Rectal smooth muscle tissue (tissue), 1 donor: ENCODE results near the gene CHD6.

Source experiments
- H3K27ac ChIP-seq: one replicate; pipeline ENCODE4 v1.7.0; 2013; ENCODE audit warnings: low read depth, low read length, inconsistent platforms
- H3K27me3 ChIP-seq: one replicate; pipeline ENCODE4 v1.7.0; 2013; ENCODE audit warnings: low read length; ENCODE audit not compliant: control insufficient read depth, insufficient read depth
- H3K36me3 ChIP-seq: one replicate; pipeline ENCODE4 v1.7.0; 2013; ENCODE audit warnings: low read length; ENCODE audit not compliant: control insufficient read depth, insufficient read depth
- H3K4me1 ChIP-seq: one replicate; pipeline ENCODE4 v1.7.0; 2013; ENCODE audit warnings: low read length; ENCODE audit not compliant: control insufficient read depth, insufficient read depth
- H3K4me3 ChIP-seq: one replicate; pipeline ENCODE4 v1.7.0; 2013; ENCODE audit warnings: low read length
- H3K9ac ChIP-seq: one replicate; pipeline ENCODE4 v1.7.0; 2013; ENCODE audit warnings: low read length

The CHD6 gene

DNA sequence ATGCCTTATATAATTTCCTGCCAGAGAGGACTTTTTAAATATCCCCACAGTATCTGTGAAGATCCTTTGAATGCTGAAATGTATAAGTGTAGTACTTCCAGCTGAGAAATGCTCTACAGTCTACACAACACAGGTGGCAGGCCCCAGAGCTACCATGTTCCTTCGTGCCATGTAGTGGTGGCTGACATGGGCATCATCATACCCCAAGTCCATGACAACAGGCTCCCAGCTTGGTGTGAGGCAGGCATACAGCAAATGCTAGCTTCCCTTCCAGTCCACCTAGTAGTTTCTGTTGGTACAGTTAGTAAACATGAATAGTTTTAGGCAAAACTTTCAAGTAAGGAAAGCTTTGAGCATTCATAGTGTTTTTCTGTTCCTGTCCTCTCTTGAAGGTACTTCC lies 190.3 kb downstream of the CHD6 start:
- Histone ChIP-seq H3K36me3 (peaks cover 8% of the 10 kb centered on the region), H3K4me1 (no peaks in the 10 kb centered on the region), H3K4me3 (no peak overlapping the region), H3K27ac (no peak overlapping the region), H3K9ac (no peak overlapping the region), H3K27me3 (no peaks in the 10 kb centered on the region)

DNA sequence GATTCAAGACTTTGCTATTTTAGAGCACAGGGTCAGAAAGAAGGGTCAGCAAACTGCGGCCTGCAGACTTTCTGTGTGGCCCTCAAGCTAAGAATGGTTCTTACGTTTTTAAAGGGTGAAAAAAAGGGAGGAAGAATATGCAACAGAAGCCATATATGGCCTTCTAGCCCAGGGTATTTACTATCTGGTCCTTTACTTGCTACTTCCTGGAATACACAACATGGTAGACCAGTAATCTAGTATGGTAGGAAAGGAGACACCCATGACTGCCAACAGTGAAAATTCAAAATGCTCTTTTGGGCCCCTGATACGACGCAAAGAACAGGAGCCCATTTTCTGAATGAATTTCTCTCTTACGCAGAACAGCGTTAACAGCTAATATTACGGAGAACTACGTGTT lies 191.2 kb downstream of the CHD6 start:
- Histone ChIP-seq H3K4me3 (no peak overlapping the region), H3K36me3 (peaks cover 12% of the 10 kb centered on the region), H3K27ac (no peak overlapping the region), H3K4me1 (no peaks in the 10 kb centered on the region), H3K9ac (no peak overlapping the region), H3K27me3 (no peaks in the 10 kb centered on the region)

DNA sequence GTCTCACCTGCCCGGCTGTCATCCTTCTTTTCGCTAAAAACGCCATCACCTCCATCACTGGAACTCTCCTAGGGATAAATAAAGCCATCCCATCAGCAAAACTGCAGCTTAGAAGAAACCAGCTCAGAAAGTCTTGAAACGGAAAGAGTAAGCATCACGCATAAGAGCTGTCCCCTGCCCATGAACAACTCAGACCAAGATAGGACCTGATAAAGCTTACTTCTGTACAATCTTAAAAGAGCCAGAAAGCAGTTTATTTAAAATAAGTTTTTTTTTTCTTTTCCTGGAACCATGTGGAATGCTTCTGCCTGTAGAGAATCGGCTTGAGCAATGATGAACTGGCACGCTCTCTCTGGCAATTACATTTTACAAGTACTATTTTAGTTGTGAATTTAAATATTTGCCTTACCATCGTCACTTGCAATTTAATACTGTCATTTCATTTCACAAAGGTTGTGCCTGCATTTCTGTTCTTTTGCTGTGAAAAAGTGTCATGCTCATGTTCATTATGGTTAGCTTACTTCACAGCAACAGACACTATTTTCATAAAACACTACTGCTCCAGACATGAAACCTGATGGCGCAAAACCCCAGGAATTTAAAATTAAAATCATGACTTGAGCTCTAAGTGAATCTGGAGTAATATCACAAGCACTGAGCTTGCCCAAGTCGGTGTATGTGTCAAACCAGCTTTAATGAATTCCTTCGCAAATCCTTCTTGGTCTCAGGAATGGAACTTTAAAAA lies 191.9 kb downstream of the CHD6 start:
- Histone ChIP-seq H3K27ac (no peak overlapping the region), H3K9ac (no peak overlapping the region), H3K27me3 (no peaks in the 10 kb centered on the region), H3K36me3 (peaks cover 17% of the 10 kb centered on the region), H3K4me3 (no peak overlapping the region), H3K4me1 (no peaks in the 10 kb centered on the region)

DNA sequence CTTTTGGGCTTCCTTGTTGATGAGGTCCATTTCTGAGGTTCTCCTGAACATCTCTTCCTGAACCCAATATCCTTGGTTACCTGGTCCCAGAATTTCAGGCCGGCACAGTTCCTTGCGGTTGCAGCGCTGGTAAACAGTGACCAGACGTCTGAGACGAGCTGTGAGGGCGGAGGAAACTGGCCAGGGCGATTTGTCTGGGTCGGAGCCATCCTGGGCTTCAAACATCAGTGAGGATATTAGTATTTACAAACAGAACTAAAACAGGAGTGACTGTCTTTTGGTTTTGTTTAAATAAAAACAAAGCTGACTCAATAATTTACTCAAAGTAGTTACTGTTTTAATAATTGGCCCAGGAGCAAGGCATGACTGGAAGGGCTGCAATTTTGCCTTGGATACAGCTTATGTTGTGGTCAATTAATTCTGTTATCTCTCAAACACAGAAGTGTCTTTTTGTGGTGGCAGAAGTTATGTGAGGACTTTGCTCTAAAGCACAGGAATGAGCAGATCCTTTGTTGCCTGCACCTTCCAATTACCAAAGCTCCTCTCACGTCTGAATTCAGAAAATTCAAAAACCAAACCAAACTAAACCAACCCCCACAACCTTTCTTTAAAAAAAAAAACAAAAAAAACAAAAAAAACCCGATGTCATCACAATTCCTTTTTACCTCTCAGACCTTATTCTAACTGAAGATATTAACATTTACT lies 192.8 kb downstream of the CHD6 start:
- Histone ChIP-seq H3K4me1 (no peaks in the 10 kb centered on the region), H3K27ac (no peak overlapping the region), H3K27me3 (no peaks in the 10 kb centered on the region), H3K9ac (no peak overlapping the region), H3K36me3 (peaks cover 25% of the 10 kb centered on the region), H3K4me3 (no peak overlapping the region)

DNA sequence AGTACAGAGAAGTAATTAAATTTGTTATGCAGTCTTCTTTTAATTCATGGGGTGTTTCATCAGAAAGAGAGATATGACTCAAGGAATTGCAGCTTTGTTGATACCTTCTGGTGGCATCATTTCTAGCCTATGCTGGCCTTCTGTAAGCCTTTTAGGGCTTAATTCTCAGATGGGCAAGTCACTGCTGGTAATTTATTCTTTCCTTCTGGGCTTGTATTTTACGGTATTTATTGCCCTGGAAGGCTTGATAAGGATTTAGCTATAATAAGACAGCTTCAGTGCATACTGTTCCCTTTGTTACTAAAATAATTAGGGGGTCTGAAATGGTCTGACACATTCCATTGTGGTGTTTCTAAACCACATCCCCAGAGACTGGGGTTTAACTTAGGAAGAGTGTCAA lies 193.6 kb downstream of the CHD6 start:
- H3K4me3 ChIP-seq = no peak overlapping the region
- H3K9ac ChIP-seq = no peak overlapping the region
- no peaks in the 10 kb centered on the region for H3K4me1 ChIP-seq
- peaks cover 25% of the 10 kb centered on the region for H3K36me3 ChIP-seq
- H3K27ac ChIP-seq = no peak overlapping the region
- no peaks in the 10 kb centered on the region for H3K27me3 ChIP-seq

DNA sequence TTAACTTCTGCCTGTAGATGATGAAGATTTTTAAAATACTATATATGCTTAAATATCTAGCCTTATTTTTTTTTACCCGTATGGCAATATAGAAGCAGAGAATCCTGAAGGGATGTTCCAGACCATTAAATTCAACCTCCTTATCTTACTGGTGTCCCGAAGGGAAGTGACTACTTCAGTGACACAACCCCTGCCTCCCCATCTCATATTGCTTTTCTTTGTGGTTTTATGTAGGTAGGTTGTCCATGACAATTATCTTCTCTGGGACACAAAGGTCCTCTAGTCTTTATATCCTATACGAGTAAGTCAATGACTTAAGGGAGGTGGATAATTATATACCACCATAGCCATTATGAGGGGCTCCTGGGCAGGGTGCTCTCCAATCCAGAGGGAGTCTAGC lies 194.2 kb downstream of the CHD6 start:
- no peak overlapping the region for H3K4me3 ChIP-seq
- H3K27me3 ChIP-seq = no peaks in the 10 kb centered on the region
- H3K4me1 ChIP-seq = no peaks in the 10 kb centered on the region
- H3K9ac ChIP-seq = no peak overlapping the region
- H3K36me3 ChIP-seq = peaks cover 25% of the 10 kb centered on the region
- H3K27ac ChIP-seq = no peak overlapping the region

DNA sequence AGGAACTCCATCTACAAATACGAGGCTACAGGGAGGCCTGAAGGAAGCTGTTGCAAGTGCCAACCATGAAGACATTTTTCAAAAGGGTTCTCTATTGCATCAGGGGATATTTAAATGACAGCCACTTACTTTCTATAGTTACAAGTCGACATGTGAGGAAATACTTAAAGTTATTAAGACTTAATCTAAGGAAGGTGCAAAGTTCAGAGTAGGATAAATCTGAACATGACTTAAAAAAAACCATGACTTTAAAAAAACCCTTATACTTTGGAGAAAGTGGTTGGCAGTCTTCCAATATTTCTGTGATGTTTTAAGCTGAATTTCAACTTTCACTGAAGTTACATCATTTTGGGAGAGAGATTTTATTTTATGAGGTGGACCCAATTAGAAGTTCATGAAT lies 195.2 kb downstream of the CHD6 start:
- no peak overlapping the region for H3K4me3 ChIP-seq
- peaks cover 34% of the 10 kb centered on the region for H3K36me3 ChIP-seq
- no peak overlapping the region for H3K9ac ChIP-seq
- H3K27ac ChIP-seq = no peak overlapping the region
- H3K27me3 ChIP-seq = no peaks in the 10 kb centered on the region
- H3K4me1 ChIP-seq = no peaks in the 10 kb centered on the region

DNA sequence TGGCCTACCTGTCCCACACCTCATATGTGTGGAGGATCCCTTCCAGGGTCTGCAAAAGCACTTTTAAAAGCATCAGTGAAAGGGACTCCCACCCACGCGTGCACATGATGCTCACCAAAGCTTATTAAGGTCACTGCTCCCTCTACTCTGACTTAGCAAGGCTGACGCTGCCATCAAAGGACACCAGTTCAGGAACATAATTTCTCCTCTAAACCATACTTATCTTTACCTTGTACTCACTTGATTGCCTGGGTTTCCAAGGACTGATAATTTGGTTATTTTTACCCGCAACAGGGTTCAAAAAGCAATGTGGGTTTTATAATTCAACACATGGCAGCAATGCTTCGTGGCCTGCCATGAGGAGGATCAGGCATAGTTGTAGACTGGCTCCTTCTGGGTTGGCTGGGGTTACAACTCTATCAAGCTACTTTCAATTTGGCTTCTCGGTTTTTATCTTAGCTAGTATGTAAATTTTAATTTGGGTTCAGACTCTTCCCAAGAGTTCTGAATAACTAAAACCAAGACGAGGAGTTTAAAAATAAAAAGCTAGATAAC lies 199.4 kb downstream of the CHD6 start:
- no peak overlapping the region for H3K9ac ChIP-seq
- no peaks in the 10 kb centered on the region for H3K4me1 ChIP-seq
- H3K27me3 ChIP-seq = no peaks in the 10 kb centered on the region
- H3K36me3 ChIP-seq = peaks cover 55% of the 10 kb centered on the region
- H3K4me3 ChIP-seq = no peak overlapping the region
- no peak overlapping the region for H3K27ac ChIP-seq

DNA sequence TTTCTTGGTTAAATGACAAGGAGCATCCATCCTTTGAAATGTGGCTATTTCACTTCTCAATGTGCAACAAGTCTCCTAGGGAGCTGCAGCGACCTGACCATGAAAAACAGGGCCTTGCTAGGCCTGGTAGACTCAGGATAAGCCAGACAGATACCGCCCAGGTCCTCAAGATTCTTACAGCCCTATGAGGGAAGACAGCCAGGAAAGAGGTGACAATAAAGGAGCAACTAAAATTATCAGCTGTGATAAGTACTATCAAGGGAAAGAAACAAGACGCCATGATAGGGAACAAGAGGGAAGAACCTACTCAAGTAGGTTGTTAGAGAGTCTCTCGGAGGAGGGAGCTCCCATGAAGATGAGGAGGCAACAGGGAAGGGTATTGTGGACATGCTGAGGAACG lies 200.1 kb downstream of the CHD6 start:
- Histone ChIP-seq H3K36me3 (peaks cover 57% of the 10 kb centered on the region), H3K4me3 (no peak overlapping the region), H3K9ac (peak overlapping the region; percentile 6), H3K4me1 (no peaks in the 10 kb centered on the region), H3K27ac (no peak overlapping the region), H3K27me3 (no peaks in the 10 kb centered on the region)

DNA sequence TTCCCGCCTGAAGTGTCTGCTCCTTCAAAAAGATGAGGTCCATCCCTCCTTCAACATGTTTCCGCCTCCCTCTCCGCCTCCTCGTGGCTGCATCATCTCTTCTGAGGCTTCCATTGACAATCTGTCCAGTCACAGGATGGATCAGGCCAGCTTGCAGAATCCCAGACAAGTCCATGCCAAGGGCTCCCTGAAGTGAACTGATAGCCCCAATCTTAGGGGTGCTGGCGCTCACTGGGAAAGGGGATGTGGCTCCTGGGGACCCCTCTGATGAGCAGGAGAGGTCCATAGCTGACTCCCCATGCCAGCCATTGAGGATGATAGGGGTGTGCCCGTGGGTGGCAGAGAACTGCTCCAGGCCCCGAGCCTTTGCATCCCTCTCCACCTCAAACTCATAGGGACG lies 203.0 kb downstream of the CHD6 start:
- Histone ChIP-seq H3K27me3 (no peaks in the 10 kb centered on the region), H3K4me3 (no peak overlapping the region), H3K9ac (no peak overlapping the region), H3K36me3 (peaks cover 47% of the 10 kb centered on the region), H3K4me1 (no peaks in the 10 kb centered on the region), H3K27ac (no peak overlapping the region)

DNA sequence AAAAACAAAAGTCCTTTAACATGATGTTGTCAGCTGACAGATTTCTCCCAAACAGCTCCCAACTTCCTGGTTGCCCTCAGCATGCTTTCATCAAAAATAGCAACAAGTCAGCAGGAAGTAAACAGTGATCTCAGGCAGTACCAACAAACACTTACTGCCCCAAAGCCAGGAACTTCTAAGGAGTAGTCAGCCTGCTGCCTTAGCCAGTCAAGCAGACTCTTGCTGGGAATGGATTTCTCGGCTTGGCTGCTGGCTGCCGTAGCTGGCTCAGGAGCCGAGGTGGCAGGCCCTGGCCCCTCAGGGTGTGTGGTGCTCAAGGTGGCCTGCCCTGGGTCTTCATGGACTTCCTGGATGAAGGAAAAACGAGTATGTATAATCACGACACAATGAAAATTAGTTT lies 205.0 kb downstream of the CHD6 start:
- H3K27me3 ChIP-seq = no peaks in the 10 kb centered on the region
- no peaks in the 10 kb centered on the region for H3K4me1 ChIP-seq
- no peak overlapping the region for H3K4me3 ChIP-seq
- H3K9ac ChIP-seq = no peak overlapping the region
- H3K27ac ChIP-seq = no peak overlapping the region
- peaks cover 43% of the 10 kb centered on the region for H3K36me3 ChIP-seq

DNA sequence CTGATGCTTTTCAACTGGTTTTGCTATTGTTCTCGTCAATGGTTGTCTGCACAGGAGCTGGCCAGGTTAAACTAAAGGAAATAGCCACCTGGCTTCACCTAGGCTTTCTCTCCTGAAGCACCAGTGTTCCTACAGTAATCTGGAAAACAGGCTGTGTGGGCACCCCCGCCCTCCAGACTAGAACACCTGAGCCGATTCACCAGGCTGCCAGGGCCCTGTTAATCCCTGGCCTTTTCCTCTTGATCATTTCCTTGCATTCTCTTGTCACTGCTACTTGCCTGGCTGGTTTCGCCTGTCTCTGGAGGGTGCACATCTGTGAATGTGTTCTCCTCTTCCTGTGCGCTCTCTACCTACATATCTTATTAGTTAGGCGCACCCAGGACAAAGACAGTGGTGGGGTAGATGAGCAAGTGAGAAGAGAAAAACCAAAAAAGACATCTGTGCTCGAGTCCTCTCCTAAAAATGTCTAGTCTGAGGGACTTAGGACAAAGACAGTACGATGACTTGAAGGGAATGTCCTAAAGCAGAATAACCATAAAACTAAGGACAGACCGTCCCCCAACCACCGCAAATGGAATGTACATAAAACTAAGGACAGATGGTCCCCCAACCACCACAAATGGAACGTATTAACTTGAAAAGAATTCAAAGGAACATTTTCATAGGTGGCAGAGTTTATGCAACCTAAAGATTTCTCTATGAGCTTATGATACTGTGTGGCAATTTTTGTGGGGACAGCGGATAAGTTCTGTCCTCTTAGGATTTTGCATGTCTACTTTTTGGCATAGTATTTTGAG lies 205.7 kb downstream of the CHD6 start:
- H3K9ac ChIP-seq = no peak overlapping the region
- H3K27me3 ChIP-seq = no peaks in the 10 kb centered on the region
- no peaks in the 10 kb centered on the region for H3K4me1 ChIP-seq
- H3K27ac ChIP-seq = no peak overlapping the region
- H3K4me3 ChIP-seq = no peak overlapping the region
- peaks cover 39% of the 10 kb centered on the region for H3K36me3 ChIP-seq
